ENCODE results near the gene TTC12. TPM values are rescaled to one million over a fixed set of nuclear protein-coding genes. Genes with fewer than 3 reads are reported as not detected.

TTC12 gene
- total RNA-seq, 2 donors from 2014 or later, result 19.5 to 26.7 TPM

- no peaks in the 10 kb centered on the region for H3K9me3 ChIP-seq (ENCODE audit: control insufficient read depth, low read length)
- H3K4me1 ChIP-seq (ENCODE audit: control insufficient read depth, insufficient read depth, low read length), result no peaks in the 10 kb centered on the region
- Mint-ChIP-seq H3K36me3 (ENCODE audit: low read depth) (no peaks in the 10 kb centered on the region), H3K4me1 (no peaks in the 10 kb centered on the region), H3K4me3 (no peak overlapping the region), H3K9me3 (no peaks in the 10 kb centered on the region), H3K27ac (no peak overlapping the region), H3K27me3 (ENCODE audit: insufficient read depth) (peaks cover 3% of the 10 kb centered on the region)
- no peak for DNase-seq
- no peak overlapping the region for H3K4me3 ChIP-seq (ENCODE audit: low read length)
- H3K27ac ChIP-seq (ENCODE audit: low read depth, low read length), result no peak overlapping the region
- peaks cover 22% of the 10 kb centered on the region for H3K27me3 ChIP-seq (ENCODE audit: control insufficient read depth, insufficient read depth, low read length, poor library complexity, severe bottlenecking)
- H3K9ac ChIP-seq (ENCODE audit: extremely low read depth, low read length, poor library complexity, severe bottlenecking), result no peak overlapping the region
- 87 to 100% methylated on average over 2 to 3 of the region's 3 CpGs for WGBS, 2 experiments (ENCODE audit: insufficient coverage in 1 of 2, insufficient read length in 1 of 2)
- no peak for TF ChIP-seq CTCF (conservative IDR thresholded peaks at IDR 0.05)
- no peaks in the 10 kb centered on the region for H3K36me3 ChIP-seq (ENCODE audit: control insufficient read depth, insufficient read depth, low read length)
Measured at GRCh38 chr11:113286009-113286408, 28.4 kb upstream of the TTC12 start.

GRCh38 chr11:113286509-113287497 lies 27.6 kb upstream of the TTC12 start:
- Mint-ChIP-seq H3K4me1 (no peaks in the 10 kb centered on the region), H3K4me3 (no peak overlapping the region), H3K27me3 (ENCODE audit: insufficient read depth) (peaks cover 3% of the 10 kb centered on the region), H3K36me3 (ENCODE audit: low read depth) (no peaks in the 10 kb centered on the region), H3K9me3 (no peaks in the 10 kb centered on the region), H3K27ac (no peak overlapping the region)
- WGBS, 2 experiments (ENCODE audit: insufficient coverage in 1 of 2, insufficient read length in 1 of 2), result 94 to 100% methylated on average over 7 to 11 of the region's 11 CpGs
- peaks cover 22% of the 10 kb centered on the region for H3K27me3 ChIP-seq (ENCODE audit: control insufficient read depth, insufficient read depth, low read length, poor library complexity, severe bottlenecking)
- no peak for DNase-seq
- H3K9me3 ChIP-seq (ENCODE audit: control insufficient read depth, low read length), result no peaks in the 10 kb centered on the region
- no peaks in the 10 kb centered on the region for H3K4me1 ChIP-seq (ENCODE audit: control insufficient read depth, insufficient read depth, low read length)
- no peak overlapping the region for H3K27ac ChIP-seq (ENCODE audit: low read depth, low read length)
- H3K4me3 ChIP-seq (ENCODE audit: low read length), result no peak overlapping the region
- no peak for TF ChIP-seq CTCF (conservative IDR thresholded peaks at IDR 0.05)
- no peak overlapping the region for H3K9ac ChIP-seq (ENCODE audit: extremely low read depth, low read length, poor library complexity, severe bottlenecking)
- no peaks in the 10 kb centered on the region for H3K36me3 ChIP-seq (ENCODE audit: control insufficient read depth, insufficient read depth, low read length)

- WGBS, 2 experiments (ENCODE audit: insufficient coverage in 1 of 2, insufficient read length in 1 of 2), result 88 to 93% methylated on average over 2 to 3 of the region's 3 CpGs
- Mint-ChIP-seq H3K4me3 (no peak overlapping the region), H3K27me3 (ENCODE audit: insufficient read depth) (peaks cover 3% of the 10 kb centered on the region), H3K4me1 (no peaks in the 10 kb centered on the region), H3K36me3 (ENCODE audit: low read depth) (no peaks in the 10 kb centered on the region), H3K27ac (no peak overlapping the region), H3K9me3 (no peaks in the 10 kb centered on the region)
- DNase-seq, result no peak
- no peaks in the 10 kb centered on the region for H3K9me3 ChIP-seq (ENCODE audit: control insufficient read depth, low read length)
- H3K36me3 ChIP-seq (ENCODE audit: control insufficient read depth, insufficient read depth, low read length), result no peaks in the 10 kb centered on the region
- H3K4me3 ChIP-seq (ENCODE audit: low read length), result no peak overlapping the region
- H3K27ac ChIP-seq (ENCODE audit: low read depth, low read length), result no peak overlapping the region
- peaks cover 22% of the 10 kb centered on the region for H3K27me3 ChIP-seq (ENCODE audit: control insufficient read depth, insufficient read depth, low read length, poor library complexity, severe bottlenecking)
- H3K4me1 ChIP-seq (ENCODE audit: control insufficient read depth, insufficient read depth, low read length), result no peaks in the 10 kb centered on the region
- no peak overlapping the region for H3K9ac ChIP-seq (ENCODE audit: extremely low read depth, low read length, poor library complexity, severe bottlenecking)
- no peak for TF ChIP-seq CTCF (conservative IDR thresholded peaks at IDR 0.05)
Measured at GRCh38 chr11:113287801-113288200, 26.6 kb upstream of the TTC12 start.

Data from endodermal cell (in vitro differentiated cells).